ENCODE data around the gene ABCC4.

DNA sequence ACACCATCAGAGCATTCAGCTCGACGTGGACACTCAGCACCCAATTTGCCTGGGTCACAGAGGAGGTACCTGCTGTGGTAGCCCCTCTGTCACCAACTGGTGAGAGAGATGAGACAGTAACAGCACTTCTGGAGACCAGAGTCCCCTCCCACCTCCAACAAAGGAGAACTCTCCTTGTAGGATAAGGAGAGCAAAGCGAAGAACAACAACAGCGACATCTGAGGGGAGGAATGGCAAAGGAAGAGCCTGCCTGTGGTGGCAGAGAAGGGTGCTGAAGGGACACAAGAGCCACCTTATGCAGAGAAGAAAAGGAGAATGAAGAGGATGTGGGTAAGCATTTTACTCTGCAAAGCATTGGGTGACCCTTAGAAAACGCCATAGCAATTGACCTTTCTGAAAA lies 167.8 kb downstream of the ABCC4 start:
- TF ChIP-seq CTCF (IDR thresholded peaks at IDR 0.05) (no peak), EP300 (IDR thresholded peaks at IDR 0.05) (no peak), POLR2A (IDR thresholded peaks at IDR 0.05) (no peak)
